ENCODE measurements around the gene RAMP2.
"Not testable (repeated sequence)": the region's sequence is repeated elsewhere in the genome, so short reads cannot be mapped to it uniquely, and the experiment has no call there.

The RAMP2 gene

GRCh38 chr17:42769964-42770363 lies 8.9 kb downstream of the RAMP2 start:
- DNase-seq, result not testable (repeated sequence)

- DNase-seq, result no peak
Observed at GRCh38 chr17:42772945-42773289, 11.9 kb downstream of the RAMP2 start.

- DNase-seq, result peak; percentile 48 to 81 (median 60)
Observed at GRCh38 chr17:42773290-42774035, 12.4 kb downstream of the RAMP2 start, which contains the start of gene VPS25. TSS of gene VPS25 (plus strand) at chr17:42773449. CDS start at chr17:42773476, 27 bp downstream.

GRCh38 chr17:42774066-42774745 lies 13.2 kb downstream of the RAMP2 start:
- DNase-seq, result no peak

GRCh38 chr17:42775534-42776098 lies 14.6 kb downstream of the RAMP2 start:
- no peak for DNase-seq

GRCh38 chr17:42778570-42778969 lies 17.5 kb downstream of the RAMP2 start:
- DNase-seq, result no peak

GRCh38 chr17:42779304-42779935 lies 18.4 kb downstream of the RAMP2 start:
- DNase-seq, result no peak

- DNase-seq, result no peak
Observed at GRCh38 chr17:42779936-42780850, 19.2 kb downstream of the RAMP2 start, which contains the start of gene WNK4. TSS of gene WNK4 (plus strand) at chr17:42780610. CDS start at chr17:42780699, 89 bp downstream.

- no peak for DNase-seq
Observed at GRCh38 chr17:42780851-42781638, 20.0 kb downstream of the RAMP2 start.

GRCh38 chr17:42781639-42782165 lies 20.7 kb downstream of the RAMP2 start:
- DNase-seq, result no peak

- no peak for DNase-seq
Observed at GRCh38 chr17:42782166-42783061, 21.4 kb downstream of the RAMP2 start.

- no peak for DNase-seq
Observed at GRCh38 chr17:42783062-42783790, 22.2 kb downstream of the RAMP2 start.

- no peak for DNase-seq
Observed at GRCh38 chr17:42783791-42784138, 22.7 kb downstream of the RAMP2 start.

- DNase-seq, result no peak
Observed at GRCh38 chr17:42784409-42784808, 23.4 kb downstream of the RAMP2 start.

GRCh38 chr17:42784811-42785592 lies 24.0 kb downstream of the RAMP2 start:
- DNase-seq, result peak in 1 of 6 experiments; percentile 10

GRCh38 chr17:42787266-42787665 lies 26.2 kb downstream of the RAMP2 start:
- DNase-seq, result no peak

- DNase-seq, result no peak
Observed at GRCh38 chr17:42791948-42792347, 30.9 kb downstream of the RAMP2 start.

GRCh38 chr17:42792545-42792944 lies 31.5 kb downstream of the RAMP2 start:
- no peak for DNase-seq

- DNase-seq, result no peak
Observed at GRCh38 chr17:42795061-42795460, 34.0 kb downstream of the RAMP2 start.
